Uterus (tissue), 2 donors: ENCODE results near the gene PNMA8C.

Experiments
- CTCF ChIP-seq, 4 experiments: fragments of 200-600 bp in 2 of 4; fragments of 450-650 bp in 2 of 4; sonication (generic) in 2 of 4; IDR thresholded peaks; one replicate each; pipeline ENCODE4 v1.5.1; 2016 to 2019; ENCODE audit warnings: antibody characterized with exemption in 4 of 4, mild to moderate bottlenecking in 2 of 4, moderate library complexity in 1 of 4
- POLR2A ChIP-seq, 2 donors: fragments of 450-650 bp; IDR thresholded peaks; one replicate each; pipeline ENCODE4 v1.6.1; 2016; ENCODE audit warnings: antibody characterized with exemption in 2 of 2, mild to moderate bottlenecking in 1 of 2, moderate library complexity in 1 of 2

- TF ChIP-seq CTCF (IDR thresholded peaks at IDR 0.05) (no peak), POLR2A (IDR thresholded peaks at IDR 0.05) (no peak)
Measured at GRCh38 chr19:46446021-46446420, 17.3 kb upstream of the PNMA8C start.
